BLaER1 (cell line): ENCODE measurements around the gene TGFBRAP1.
"Not testable (repeated sequence)": the region's sequence is repeated elsewhere in the genome, so short reads cannot be mapped to it uniquely, and the experiment has no call there.

Experiments used
- H3K27ac ChIP-seq: shearing (Covaris generic); formaldehyde crosslinking; 2 replicates; pipeline ENCODE4 v1.8.1; 2022
- H3K27me3 ChIP-seq: shearing (Covaris generic); formaldehyde crosslinking; 2 replicates; pipeline ENCODE4 v1.8.1; 2022
- H3K36me3 ChIP-seq: shearing (Covaris generic); formaldehyde crosslinking; 2 replicates; pipeline ENCODE4 v1.8.1; 2022
- H3K4me1 ChIP-seq: shearing (Covaris generic); formaldehyde crosslinking; 2 replicates; pipeline ENCODE4 v1.8.1; 2022
- H3K4me2 ChIP-seq: shearing (Covaris generic); formaldehyde crosslinking; 2 replicates; pipeline ENCODE4 v1.8.1; 2022
- H3K4me3 ChIP-seq: shearing (Covaris generic); formaldehyde crosslinking; 2 replicates; pipeline ENCODE4 v1.8.1; 2022
- H3K9ac ChIP-seq: shearing (Covaris generic); formaldehyde crosslinking; 2 replicates; pipeline ENCODE4 v1.8.1; 2022
- H3K9me3 ChIP-seq: shearing (Covaris generic); formaldehyde crosslinking; 2 replicates; pipeline ENCODE4 v1.8.1; 2022
- H4K20me1 ChIP-seq: shearing (Covaris generic); formaldehyde crosslinking; 2 replicates; pipeline ENCODE4 v1.8.1; 2022
- Cebpa-rat ChIP-seq: shearing (Covaris generic); IDR thresholded peaks from 2 replicates; pipeline ENCODE4 v1.8.1; 2022

TGFBRAP1 gene

GRCh38 chr2:105330681-105331375 lies 1.3 kb upstream of the TGFBRAP1 start:
- Histone ChIP-seq H4K20me1 (peaks cover 23% of the 10 kb centered on the region), H3K27me3 (no peaks in the 10 kb centered on the region), H3K27ac (no peak overlapping the region), H3K9me3 (no peaks in the 10 kb centered on the region), H3K36me3 (peaks cover 17% of the 10 kb centered on the region), H3K4me1 (peaks cover 29% of the 10 kb centered on the region), H3K4me3 (no peak overlapping the region), H3K4me2 (peak overlapping the region; percentile 92), H3K9ac (no peak overlapping the region)
- no peak for TF ChIP-seq Cebpa-rat

GRCh38 chr2:105329197-105329554 lies 359 bp downstream of the TGFBRAP1 start:
- Histone ChIP-seq H3K4me3 (peak overlapping the region; percentile 76), H3K9me3 (no peaks in the 10 kb centered on the region), H3K36me3 (peaks cover 23% of the 10 kb centered on the region), H4K20me1 (peaks cover 40% of the 10 kb centered on the region), H3K4me2 (peak overlapping the region; percentile 96), H3K27me3 (no peaks in the 10 kb centered on the region), H3K27ac (peak overlapping the region; percentile 98), H3K9ac (peak overlapping the region; percentile 93), H3K4me1 (peaks cover 45% of the 10 kb centered on the region)
- no peak for TF ChIP-seq Cebpa-rat

GRCh38 chr2:105328281-105329196 lies 996 bp downstream of the TGFBRAP1 start:
- Histone ChIP-seq H3K27ac (peak overlapping the region; percentile 98), H4K20me1 (peaks cover 46% of the 10 kb centered on the region), H3K9me3 (no peaks in the 10 kb centered on the region), H3K4me1 (peaks cover 51% of the 10 kb centered on the region), H3K4me2 (peak overlapping the region; percentile 96), H3K36me3 (peaks cover 18% of the 10 kb centered on the region), H3K27me3 (no peaks in the 10 kb centered on the region), H3K9ac (peak overlapping the region; percentile 93), H3K4me3 (peak overlapping the region; percentile 76)
- no peak for TF ChIP-seq Cebpa-rat

GRCh38 chr2:105327690-105328089 lies 1.8 kb downstream of the TGFBRAP1 start:
- TF ChIP-seq Cebpa-rat: no peak
- H3K27me3 ChIP-seq: no peaks in the 10 kb centered on the region
- H3K9ac ChIP-seq: no peak overlapping the region
- H3K27ac ChIP-seq: no peak overlapping the region
- peaks cover 60% of the 10 kb centered on the region for H3K4me1 ChIP-seq
- H3K9me3 ChIP-seq: no peaks in the 10 kb centered on the region
- H3K36me3 ChIP-seq: peaks cover 27% of the 10 kb centered on the region
- H4K20me1 ChIP-seq: peaks cover 55% of the 10 kb centered on the region
- peak overlapping the region; percentile 96 for H3K4me2 ChIP-seq
- no peak overlapping the region for H3K4me3 ChIP-seq

GRCh38 chr2:105327271-105327670 lies 2.3 kb downstream of the TGFBRAP1 start:
- H3K27me3 ChIP-seq, H3K9ac ChIP-seq, H3K4me3 ChIP-seq, H3K27ac ChIP-seq, H3K9me3 ChIP-seq: not testable (repeated sequence)
- Histone ChIP-seq H4K20me1 (peaks cover 59% of the 10 kb centered on the region), H3K4me2 (peak overlapping the region; percentile 96; the same call in 1 of the 2 replicates), H3K36me3 (peaks cover 29% of the 10 kb centered on the region), H3K4me1 (peaks cover 62% of the 10 kb centered on the region)

- H4K20me1 ChIP-seq: peaks cover 77% of the 10 kb centered on the region
- H3K9ac ChIP-seq: no peak overlapping the region
- no peak for TF ChIP-seq Cebpa-rat
- H3K4me3 ChIP-seq: no peak overlapping the region
- H3K27me3 ChIP-seq: no peaks in the 10 kb centered on the region
- H3K27ac ChIP-seq: no peak overlapping the region
- H3K36me3 ChIP-seq: peaks cover 29% of the 10 kb centered on the region
- H3K4me1 ChIP-seq: peaks cover 58% of the 10 kb centered on the region
- H3K4me2 ChIP-seq: no peak overlapping the region
- H3K9me3 ChIP-seq: no peaks in the 10 kb centered on the region
These were observed 4.1 kb downstream of the TGFBRAP1 start for GRCh38 chr2:105325389-105325963.

GRCh38 chr2:105324732-105325131 lies 4.8 kb downstream of the TGFBRAP1 start:
- peaks cover 84% of the 10 kb centered on the region for H4K20me1 ChIP-seq
- no peak overlapping the region for H3K4me2 ChIP-seq
- no peaks in the 10 kb centered on the region for H3K27me3 ChIP-seq
- no peak overlapping the region for H3K4me3 ChIP-seq
- H3K36me3 ChIP-seq: peaks cover 29% of the 10 kb centered on the region
- H3K27ac ChIP-seq: 0 out of 2 replicates have a peak overlapping the region, but pooled peaks have one; percentile 13
- peaks cover 52% of the 10 kb centered on the region for H3K4me1 ChIP-seq
- H3K9me3 ChIP-seq: no peaks in the 10 kb centered on the region
- H3K9ac ChIP-seq: no peak overlapping the region
- TF ChIP-seq Cebpa-rat: no peak

GRCh38 chr2:105324101-105324500 lies 5.4 kb downstream of the TGFBRAP1 start:
- Histone ChIP-seq H3K9ac (no peak overlapping the region), H3K27me3 (no peaks in the 10 kb centered on the region), H4K20me1 (peaks cover 84% of the 10 kb centered on the region), H3K4me2 (peak overlapping the region; percentile 60), H3K4me3 (no peak overlapping the region), H3K9me3 (no peaks in the 10 kb centered on the region), H3K27ac (no peak overlapping the region), H3K36me3 (peaks cover 29% of the 10 kb centered on the region), H3K4me1 (peaks cover 52% of the 10 kb centered on the region)
- TF ChIP-seq Cebpa-rat: no peak

GRCh38 chr2:105323111-105323510 lies 6.4 kb downstream of the TGFBRAP1 start:
- Histone ChIP-seq H3K27ac (no peak overlapping the region), H3K36me3 (peaks cover 29% of the 10 kb centered on the region), H3K4me2 (peak overlapping the region; percentile 60), H3K4me3 (no peak overlapping the region), H3K9me3 (no peaks in the 10 kb centered on the region), H4K20me1 (peaks cover 94% of the 10 kb centered on the region), H3K4me1 (peaks cover 43% of the 10 kb centered on the region), H3K27me3 (no peaks in the 10 kb centered on the region), H3K9ac (no peak overlapping the region)
- TF ChIP-seq Cebpa-rat: no peak
